Hair follicle dermal papilla cell (primary cell): ENCODE data around the gene DAZAP1. TPM values are rescaled to one million over a fixed set of nuclear protein-coding genes. Genes with fewer than 3 reads are reported as not detected.

ENCODE experiments used
- total RNA-seq: library from RNA; depleted of rRNA; stranded (reverse); fragments of >200 nt; gene quantifications from 2 replicates; pipeline ENCODE4 v1.2.3, GENCODE V29; 2012

DAZAP1 gene
- 50.6 TPM in 2 replicates for total RNA-seq

GRCh38 chr19:1407528-1408299 lies at the start of gene DAZAP1:
DAZAP1 (plus strand) TSS chr19:1407586; CDS start chr19:1407774, 188 bp downstream.

GRCh38 chr19:1383312-1384084 lies 23.9 kb upstream of the DAZAP1 start, which contains the start of gene NDUFS7:
NDUFS7 (plus strand) TSS chr19:1383907; CDS start chr19:1383927, 20 bp downstream.

GRCh38 chr19:1401138-1401888 lies 6.1 kb upstream of the DAZAP1 start, which contains the start of gene GAMT:
GAMT (minus strand) TSS chr19:1401542; CDS start chr19:1401476, 66 bp downstream.

GRCh38 chr19:1438035-1438932 lies 30.9 kb downstream of the DAZAP1 start, which contains the start of gene RPS15:
RPS15 (plus strand) TSS chr19:1438396; CDS start chr19:1438426, 30 bp downstream.

GRCh38 chr19:1449467-1450442 lies 42.4 kb downstream of the DAZAP1 start, which contains the start of gene APC2:
APC2 (plus strand) TSS chr19:1450121; CDS start chr19:1453002, 2,881 bp downstream.

GRCh38 chr19:1478934-1479707 lies 71.7 kb downstream of the DAZAP1 start, which contains the start of gene C19orf25:
C19orf25 (minus strand) TSS chr19:1479215; CDS start chr19:1478903, 312 bp downstream.

Other genes starting within 250 kb of the DAZAP1 start
- gene SBNO2, start 233.3 kb upstream of the DAZAP1 start, total RNA-seq = 109 and 130 TPM in 2 replicates
- 90.2 and 94.1 TPM in 2 replicates for gene STK11, start 201.8 kb upstream of the DAZAP1 start, total RNA-seq
- gene CBARP, start 169.6 kb upstream of the DAZAP1 start, total RNA-seq = 3.2 and 4.2 TPM in 2 replicates
- gene ATP5F1D, start 165.8 kb upstream of the DAZAP1 start, total RNA-seq = 10.5 and 14.0 TPM in 2 replicates
- gene MIDN, start 159.0 kb upstream of the DAZAP1 start, total RNA-seq = 32.1 and 35.4 TPM in 2 replicates
- gene CIRBP, start 138.3 kb upstream of the DAZAP1 start, total RNA-seq = 234 and 348 TPM in 2 replicates
- 13.1 and 15.2 TPM in 2 replicates for gene FAM174C, start 132.1 kb upstream of the DAZAP1 start, total RNA-seq
- not detected in 2 replicates for gene EFNA2, start 121.7 kb upstream of the DAZAP1 start, total RNA-seq
- 36.2 and 47.1 TPM in 2 replicates for gene NDUFS7, start 23.7 kb upstream of the DAZAP1 start, total RNA-seq
- gene GAMT, start 6.0 kb upstream of the DAZAP1 start, total RNA-seq = 24.2 and 28.8 TPM in 2 replicates
- gene RPS15, start 30.8 kb downstream of the DAZAP1 start, total RNA-seq = 301 and 458 TPM in 2 replicates
- gene APC2, start 42.5 kb downstream of the DAZAP1 start, total RNA-seq = 0.49 and 0.81 TPM in 2 replicates
- gene C19orf25, start 71.6 kb downstream of the DAZAP1 start, total RNA-seq = 27.8 and 37.2 TPM in 2 replicates
- 2.3 and 2.8 TPM in 2 replicates for gene PCSK4, start 82.8 kb downstream of the DAZAP1 start, total RNA-seq
- 1.3 and 1.8 TPM in 2 replicates for gene REEP6, start 83.6 kb downstream of the DAZAP1 start, total RNA-seq
- gene ADAMTSL5, start 105.4 kb downstream of the DAZAP1 start, total RNA-seq = 10.4 and 11.3 TPM in 2 replicates
- gene PLK5, start 116.5 kb downstream of the DAZAP1 start, total RNA-seq = under 0.01 and 0.12 TPM in 2 replicates
- gene MEX3D, start 160.7 kb downstream of the DAZAP1 start, total RNA-seq = 44.9 and 56.5 TPM in 2 replicates
- 75.4 and 81.9 TPM in 2 replicates for gene MBD3, start 185.3 kb downstream of the DAZAP1 start, total RNA-seq
- gene UQCR11, start 197.9 kb downstream of the DAZAP1 start, total RNA-seq = 29.8 and 34.6 TPM in 2 replicates
- 69.8 and 102 TPM in 2 replicates for gene TCF3, start 245.0 kb downstream of the DAZAP1 start, total RNA-seq